ENCODE results near the gene NKTR. TPM values are rescaled to one million over a fixed set of nuclear protein-coding genes. Genes with fewer than 3 reads are reported as not detected.
"Not testable (repeated sequence)": the region's sequence is repeated elsewhere in the genome, so short reads cannot be mapped to it uniquely, and the experiment has no call there.

The NKTR gene
- total RNA-seq (2014; rRNA removed; shearing (Covaris generic); ENCODE audit: low replicate concordance): 2.7 and 16.3 TPM in 2 replicates

DNA sequence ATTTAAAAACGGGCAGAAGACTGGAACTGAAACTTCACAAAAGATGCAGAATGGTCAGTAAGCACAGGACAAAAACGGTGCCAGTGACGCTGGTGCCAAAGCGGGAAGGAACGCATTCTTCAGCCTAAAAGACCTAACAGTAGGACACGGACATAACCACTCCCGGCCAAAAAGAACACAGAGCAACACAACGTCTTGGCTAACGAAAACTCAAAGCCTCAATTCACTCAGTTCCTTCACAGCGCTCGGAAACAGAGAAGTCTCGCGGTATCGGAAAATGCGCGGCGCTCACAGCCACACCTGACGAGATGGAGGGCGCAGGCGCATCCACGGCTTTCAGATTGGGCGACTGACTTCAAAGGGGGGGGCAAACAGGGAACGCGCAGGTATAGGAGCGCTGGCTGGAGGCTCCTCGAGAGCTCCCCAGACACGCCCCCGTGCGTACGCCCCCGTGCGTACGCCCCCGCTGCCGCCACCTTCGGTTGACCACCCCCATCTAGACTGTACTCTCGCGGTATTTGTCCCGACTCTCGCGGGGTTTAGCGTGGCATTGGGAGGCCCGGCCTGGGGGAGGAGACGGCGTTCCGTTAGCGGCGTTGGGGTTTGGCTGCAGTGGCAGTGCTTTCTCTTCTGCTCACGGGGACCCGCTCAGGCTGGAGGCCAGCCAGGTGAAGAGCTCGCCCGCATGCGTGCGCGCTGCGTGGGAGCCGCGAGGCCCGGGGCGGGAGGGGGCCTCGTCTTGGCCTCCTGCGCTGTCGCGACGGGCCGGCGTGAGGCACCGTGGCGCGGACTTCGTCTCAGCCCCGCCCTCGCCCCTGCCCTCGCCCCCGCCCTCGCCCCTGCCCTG, at the start of gene NKTR:
Gene NKTR, plus strand, starts transcription at position 576 of the 847 bp plus-strand sequence. CDS start 321 bp downstream, outside the sequence.
- in situ Hi-C loops (cut with HindIII; ENCODE audit: low pct_unique_long_range_greater_than_20kb, low sequenced_read_pairs): no loop called here
- peak; percentile 97 for DNase-seq (ENCODE audit: low read depth)

DNA sequence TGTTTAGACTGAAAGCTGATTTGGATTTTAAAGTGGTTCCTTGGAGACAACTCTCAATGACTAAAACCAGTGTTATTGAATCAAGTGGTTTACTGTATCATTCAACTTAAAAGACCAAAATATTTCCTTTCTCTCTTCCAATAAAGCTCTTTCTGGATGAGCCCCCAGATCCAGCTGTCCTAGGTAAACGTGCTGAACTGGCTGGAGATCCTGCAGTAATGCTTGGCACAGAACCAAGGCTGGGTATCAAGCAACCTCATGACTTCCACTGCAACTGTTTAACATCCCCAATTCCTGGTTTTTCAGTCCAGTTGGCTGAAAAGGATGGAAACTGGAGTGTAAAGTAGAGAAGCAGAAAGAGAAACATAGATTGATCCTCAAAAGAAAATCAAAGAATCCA, 47.7 kb upstream of the NKTR start:
- in situ Hi-C loops (cut with HindIII; ENCODE audit: low pct_unique_long_range_greater_than_20kb, low sequenced_read_pairs): no loop called here
- no peak for DNase-seq (ENCODE audit: low read depth)

DNA sequence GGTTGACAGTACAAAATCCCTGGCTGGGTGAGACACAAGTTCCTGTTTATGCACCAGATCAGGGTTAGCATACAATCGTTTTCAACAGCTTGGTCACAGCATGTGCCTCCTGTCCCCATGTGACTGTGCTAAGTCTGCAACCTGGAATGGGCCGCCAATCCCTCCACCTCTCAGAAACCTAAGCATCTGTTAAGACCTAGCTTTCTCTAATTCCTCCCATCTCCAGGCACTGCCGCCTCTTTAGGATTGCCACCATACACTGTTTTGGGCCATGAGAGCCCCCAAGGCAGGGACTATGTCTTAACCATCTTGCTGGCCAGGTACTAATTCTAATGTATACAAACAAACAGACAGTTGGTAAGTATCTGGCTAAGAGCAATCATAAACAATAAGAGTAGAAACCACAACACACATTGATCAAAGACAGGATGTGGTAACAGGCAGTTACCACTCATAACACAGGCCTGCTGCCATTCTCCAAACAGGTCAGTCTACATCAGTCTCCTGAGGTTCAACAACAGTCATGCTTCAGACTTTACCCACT, 44.3 kb upstream of the NKTR start:
- no peak for DNase-seq (ENCODE audit: low read depth)
- in situ Hi-C loops (cut with HindIII; ENCODE audit: low pct_unique_long_range_greater_than_20kb, low sequenced_read_pairs): no loop called here

DNA sequence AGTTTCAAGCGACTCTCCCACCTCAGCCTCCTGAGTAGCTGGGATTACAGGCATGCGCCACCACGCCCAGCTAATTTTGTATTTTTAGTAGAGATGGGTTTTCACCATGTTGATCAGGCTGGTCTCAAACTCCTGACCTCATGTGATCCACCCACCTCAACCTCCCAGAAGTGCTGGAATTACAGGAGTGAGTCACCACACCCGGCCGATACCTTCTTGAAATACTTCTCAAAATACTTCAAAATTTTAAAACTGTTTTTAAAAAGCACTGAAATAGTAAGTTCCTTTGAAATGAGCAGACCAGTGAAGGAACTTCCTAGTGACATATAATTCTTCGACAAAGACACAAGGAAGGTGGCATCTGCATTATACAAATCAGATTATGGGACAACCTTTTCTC, 43.7 kb upstream of the NKTR start:
- DNase-seq (ENCODE audit: low read depth); in situ Hi-C loops (cut with HindIII; ENCODE audit: low pct_unique_long_range_greater_than_20kb, low sequenced_read_pairs): not testable (repeated sequence)

DNA sequence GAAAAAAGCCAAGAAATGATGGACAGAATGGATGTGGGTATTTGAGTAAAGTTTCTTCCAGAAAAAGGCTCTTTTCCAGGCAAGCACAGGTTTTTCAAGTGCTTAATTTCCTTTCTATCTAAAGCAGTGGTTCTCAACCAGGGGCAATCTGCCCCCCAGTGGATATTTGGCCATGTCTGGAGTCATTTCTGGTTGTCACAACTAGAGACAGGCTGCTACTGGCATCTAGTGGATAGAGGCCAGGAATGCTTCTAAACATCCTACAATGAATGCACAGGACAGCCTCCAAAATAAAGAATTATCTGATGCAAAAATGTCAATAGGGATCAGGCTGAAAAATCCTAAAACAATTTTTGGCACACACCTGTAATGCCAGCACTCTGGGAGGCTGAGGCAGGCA, 42.6 kb upstream of the NKTR start:
- in situ Hi-C loops (cut with HindIII; ENCODE audit: low pct_unique_long_range_greater_than_20kb, low sequenced_read_pairs): no loop called here
- no peak for DNase-seq (ENCODE audit: low read depth)

DNA sequence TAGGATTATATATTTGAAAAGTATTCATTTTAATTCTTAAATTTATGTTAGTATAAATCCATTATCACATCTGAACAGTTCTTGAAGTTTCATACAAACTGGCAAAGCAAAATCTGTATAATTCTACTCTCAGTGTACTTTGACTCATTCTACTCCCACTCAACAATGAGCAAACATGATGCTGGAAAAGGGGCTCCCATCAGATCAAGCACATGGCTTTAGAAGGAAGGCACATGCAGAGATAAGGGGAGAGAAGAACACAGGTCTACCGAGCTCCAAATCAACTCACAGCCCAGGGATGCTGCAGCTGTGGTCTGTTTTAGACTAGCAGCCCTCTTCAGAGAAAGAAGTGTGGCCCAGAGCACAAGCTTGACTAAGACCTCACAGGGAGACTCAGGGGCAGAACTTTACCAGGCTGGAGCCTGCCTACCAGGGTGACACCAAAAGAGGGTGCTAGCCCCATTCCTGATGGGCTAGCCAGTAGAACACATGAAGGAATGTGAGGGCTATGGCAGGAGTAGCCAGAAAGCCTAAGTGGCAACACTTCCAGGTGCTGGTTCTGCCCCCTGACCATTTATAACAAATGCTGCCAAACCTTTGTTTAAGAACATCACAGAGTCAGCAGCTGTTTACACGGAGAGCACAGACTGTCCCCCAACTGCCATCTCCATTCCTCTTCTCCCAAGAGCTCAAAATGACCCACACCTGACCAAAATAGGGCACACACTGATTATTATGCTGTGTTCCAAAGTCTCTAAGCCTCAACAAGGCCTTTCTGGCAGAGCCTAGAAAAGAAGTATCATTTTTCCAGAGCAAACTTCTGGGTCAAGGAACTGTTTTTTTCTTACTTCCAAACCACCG, 38.2 kb upstream of the NKTR start:
- in situ Hi-C loops (cut with HindIII; ENCODE audit: low pct_unique_long_range_greater_than_20kb, low sequenced_read_pairs): no loop called here
- DNase-seq (ENCODE audit: low read depth): no peak

DNA sequence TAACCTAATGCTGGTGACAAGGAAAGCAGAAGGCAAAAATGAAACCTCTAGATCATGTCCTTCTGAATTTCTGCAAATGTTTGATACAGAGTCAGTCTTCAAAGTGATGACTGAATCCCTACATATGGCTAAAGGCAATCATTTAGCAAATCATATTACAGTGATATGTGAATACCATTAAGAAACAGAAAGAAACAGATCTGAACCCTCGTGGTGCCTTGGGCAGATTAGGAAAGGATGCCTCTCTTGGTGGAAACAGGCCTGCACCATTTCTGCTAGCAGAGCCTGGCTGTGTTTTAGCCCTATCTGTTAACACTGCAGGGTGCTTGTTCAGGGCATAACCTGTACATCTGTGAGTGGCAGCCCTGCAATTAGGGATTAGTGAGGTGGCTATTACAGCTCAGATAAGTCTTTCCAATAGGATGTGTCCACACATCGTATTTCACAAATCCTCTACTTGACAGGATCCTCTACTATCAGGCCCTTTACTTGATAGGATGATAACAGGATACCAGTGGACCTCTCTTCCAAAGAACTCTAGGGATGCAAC, 30.8 kb upstream of the NKTR start:
- in situ Hi-C loops (cut with HindIII; ENCODE audit: low pct_unique_long_range_greater_than_20kb, low sequenced_read_pairs): no loop called here
- DNase-seq (ENCODE audit: low read depth): no peak

DNA sequence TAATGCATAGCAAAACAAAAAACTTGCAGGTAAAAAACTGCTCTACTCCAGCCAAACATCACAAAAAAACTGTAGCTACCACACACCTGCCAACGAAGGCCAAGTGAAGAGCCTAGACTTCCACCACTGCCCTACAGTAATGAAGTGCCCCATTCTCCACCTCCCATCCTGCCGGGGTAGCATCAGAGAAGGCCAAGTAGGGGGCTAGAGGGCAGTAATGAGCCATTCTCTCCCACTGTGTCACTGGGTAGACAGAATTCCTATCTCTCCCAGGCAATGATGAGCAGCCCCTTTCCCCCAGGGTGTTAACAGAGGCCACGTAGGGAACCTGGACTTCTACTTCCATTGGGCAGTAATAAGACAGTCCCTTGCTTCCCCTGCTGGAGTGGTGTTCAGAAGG, 28.2 kb upstream of the NKTR start:
- no peak for DNase-seq (ENCODE audit: low read depth)
- in situ Hi-C loops (cut with HindIII; ENCODE audit: low pct_unique_long_range_greater_than_20kb, low sequenced_read_pairs): no loop called here

DNA sequence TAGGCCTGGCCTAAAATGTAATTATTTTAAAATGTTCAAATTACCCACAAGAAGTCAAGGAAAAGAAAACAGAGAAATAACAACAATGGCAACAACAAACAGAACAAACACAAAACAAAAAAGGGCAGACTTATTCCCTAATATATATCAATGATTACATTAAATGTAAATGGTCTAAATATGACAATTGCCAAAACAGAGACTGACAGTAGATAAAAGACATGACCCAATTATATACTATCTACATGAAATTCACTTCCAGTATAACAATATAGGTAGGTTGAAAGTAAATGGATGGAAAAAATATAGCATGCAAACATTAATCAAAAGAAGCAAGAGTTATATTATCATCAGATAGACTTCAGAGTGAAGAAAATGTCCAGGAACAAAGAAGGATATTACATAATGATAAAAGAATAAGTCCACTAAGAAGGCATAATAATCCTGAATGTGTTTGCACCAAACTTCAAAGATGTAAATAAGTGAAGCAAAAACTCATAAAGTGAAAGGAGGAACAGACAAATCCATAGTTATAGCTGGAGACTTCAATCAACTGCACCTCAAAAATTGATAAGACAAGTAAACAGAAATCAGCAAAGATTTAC, 25.2 kb upstream of the NKTR start:
- in situ Hi-C loops (cut with HindIII; ENCODE audit: low pct_unique_long_range_greater_than_20kb, low sequenced_read_pairs): no loop called here
- no peak for DNase-seq (ENCODE audit: low read depth)

DNA sequence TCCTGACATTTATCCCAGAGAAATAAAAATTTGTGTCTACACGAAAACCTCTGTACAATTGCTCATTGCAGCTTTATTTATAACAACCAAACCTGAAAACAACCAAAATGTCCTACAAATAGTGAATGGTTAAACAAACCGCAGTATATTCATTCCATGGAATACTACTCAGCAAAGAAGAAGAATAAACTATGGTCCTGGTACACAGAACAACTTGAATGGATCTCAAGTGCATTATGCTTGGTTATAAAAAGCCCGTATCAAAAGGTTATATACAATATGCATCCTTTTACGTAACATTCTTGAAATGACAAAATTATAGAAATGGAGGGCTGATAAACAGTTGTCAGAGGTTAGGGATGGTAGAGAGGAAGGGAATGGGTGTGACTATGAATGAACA, 22.4 kb upstream of the NKTR start:
- in situ Hi-C loops (cut with HindIII; ENCODE audit: low pct_unique_long_range_greater_than_20kb, low sequenced_read_pairs): no loop called here
- DNase-seq (ENCODE audit: low read depth): no peak

DNA sequence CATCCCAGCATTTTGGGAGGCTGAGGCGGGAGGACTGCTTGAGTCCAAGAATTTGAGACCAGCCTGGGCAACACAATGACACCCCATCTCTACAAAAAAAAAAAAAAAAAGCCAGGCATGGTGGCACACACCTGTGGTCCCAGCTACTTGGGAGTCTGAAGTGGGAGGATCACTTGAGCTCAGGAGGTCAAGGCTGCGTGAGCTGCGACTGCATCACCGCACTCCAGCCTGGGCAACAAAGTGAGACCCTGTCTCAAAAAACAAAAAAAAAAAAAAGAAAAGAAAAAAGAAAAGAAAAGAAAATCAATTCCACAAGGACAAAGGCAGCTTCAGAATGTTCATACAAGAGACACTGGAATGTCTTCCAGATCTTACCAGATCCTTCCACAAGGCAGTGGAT, 21.1 kb upstream of the NKTR start:
- DNase-seq (ENCODE audit: low read depth); in situ Hi-C loops (cut with HindIII; ENCODE audit: low pct_unique_long_range_greater_than_20kb, low sequenced_read_pairs): not testable (repeated sequence)

DNA sequence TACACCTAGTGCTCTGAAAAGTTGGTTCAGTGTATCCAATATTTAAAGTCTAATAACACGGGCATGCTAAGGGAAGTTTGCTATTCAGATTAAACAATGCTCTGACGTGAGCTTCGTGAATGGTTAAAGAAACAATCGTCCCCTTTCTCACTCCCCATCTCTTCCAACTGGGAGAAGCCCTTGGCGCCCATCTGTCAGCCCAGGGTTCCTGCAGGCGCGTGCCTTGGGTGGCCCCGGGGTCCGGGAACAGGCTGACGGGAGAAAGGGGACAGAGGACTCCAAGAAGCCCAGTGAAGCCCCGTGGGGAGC, 19.1 kb upstream of the NKTR start:
- in situ Hi-C loops (cut with HindIII; ENCODE audit: low pct_unique_long_range_greater_than_20kb, low sequenced_read_pairs): no loop called here

DNA sequence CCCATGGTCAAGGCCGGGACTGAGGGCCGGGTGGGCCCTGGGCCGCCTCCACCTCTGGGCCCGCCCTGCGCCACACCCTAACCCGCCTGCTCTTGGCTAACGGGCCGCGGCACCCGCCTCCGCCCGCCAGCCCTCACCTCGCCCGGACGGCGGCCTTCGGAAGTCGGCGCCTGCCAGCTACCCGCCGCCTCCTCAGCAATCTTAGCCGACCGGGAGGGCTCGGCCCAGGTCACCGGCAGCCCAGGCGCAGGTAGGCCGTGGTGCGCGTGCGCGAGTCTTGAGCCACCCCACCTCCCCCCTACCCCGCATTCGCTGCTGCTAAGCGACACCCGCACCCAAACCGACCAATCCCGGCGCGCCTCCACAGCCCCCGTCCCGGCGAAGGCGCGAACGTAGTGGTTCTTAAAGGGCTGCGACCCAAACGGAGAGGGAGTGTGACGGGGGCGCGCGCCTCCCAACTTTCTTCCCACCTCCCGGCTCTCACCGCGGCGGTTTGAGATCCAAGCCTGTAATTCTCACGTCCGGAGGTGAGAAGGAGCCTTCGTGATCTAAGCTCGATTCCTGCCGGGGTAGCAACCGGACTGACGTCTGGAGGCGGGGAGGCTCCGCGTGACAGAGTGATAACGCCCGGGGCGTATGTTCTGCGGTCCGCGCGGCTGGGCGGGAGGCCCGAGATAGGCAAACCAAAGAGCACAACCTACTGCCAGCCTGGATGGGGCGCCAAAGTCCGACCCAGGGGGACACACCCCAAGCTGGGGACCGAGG, 18.6 kb upstream of the NKTR start, which contains the start of gene SEC22C:
Gene SEC22C, minus strand, starts transcription at position 259 of the 765 bp plus-strand sequence. CDS start 12,921 bp downstream, outside the sequence.
- in situ Hi-C loops (cut with HindIII; ENCODE audit: low pct_unique_long_range_greater_than_20kb, low sequenced_read_pairs): no loop called here
- peak; percentile 93 for DNase-seq (ENCODE audit: low read depth)

More for the DNA sequence above, 19.1 kb upstream of the NKTR start:
- DNase-seq (ENCODE audit: low read depth): no peak

DNA sequence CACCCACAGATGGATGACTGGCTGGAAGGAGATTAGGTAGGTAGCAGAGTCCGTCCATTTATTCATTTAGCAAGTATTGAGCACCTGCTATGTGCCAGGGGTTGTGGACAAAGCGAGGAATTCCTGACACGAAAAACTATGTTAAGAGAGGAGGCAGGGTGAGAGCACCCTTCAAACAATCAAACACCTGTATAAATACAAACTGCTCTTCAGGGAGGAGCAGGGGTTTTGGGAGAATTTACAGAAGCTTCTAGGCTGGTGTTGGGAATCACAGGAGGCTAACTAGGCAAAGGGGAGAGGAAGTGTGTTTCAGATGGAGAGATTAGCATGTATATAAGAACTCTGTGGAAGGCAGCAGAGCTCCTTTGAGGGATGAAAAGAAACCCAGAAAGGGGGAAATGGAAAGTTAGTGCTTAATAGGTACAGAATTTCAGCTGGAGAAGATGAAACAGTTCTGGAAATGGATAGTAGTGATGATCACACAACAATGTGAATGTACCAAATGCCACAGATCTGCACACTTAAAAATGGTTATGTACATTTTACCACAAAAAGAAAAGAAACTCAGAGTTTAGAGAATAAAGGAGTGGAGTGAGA, 17.9 kb upstream of the NKTR start:
- DNase-seq (ENCODE audit: low read depth): no peak
- in situ Hi-C loops (cut with HindIII; ENCODE audit: low pct_unique_long_range_greater_than_20kb, low sequenced_read_pairs): no loop called here

DNA sequence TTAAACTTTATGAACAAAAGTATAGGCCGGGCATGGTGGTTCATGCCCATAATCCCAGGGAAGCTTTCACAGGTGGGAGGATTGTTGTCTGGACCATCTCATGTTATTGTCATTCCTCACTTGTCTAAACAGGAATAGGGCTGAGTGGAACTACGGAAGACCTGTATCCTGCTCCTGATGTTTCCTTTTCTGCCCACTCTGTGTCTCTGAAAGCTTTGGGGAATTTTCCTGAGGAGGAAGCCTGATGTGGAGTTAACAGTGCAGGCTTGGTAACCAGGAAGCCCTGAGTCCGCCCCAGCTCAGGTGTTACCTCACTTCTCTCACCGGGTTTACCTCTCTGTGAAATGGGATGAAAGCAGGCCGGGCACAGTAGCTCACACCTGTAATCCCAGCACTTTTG, 11.9 kb upstream of the NKTR start:
- in situ Hi-C loops (cut with HindIII; ENCODE audit: low pct_unique_long_range_greater_than_20kb, low sequenced_read_pairs): no loop called here
- no peak for DNase-seq (ENCODE audit: low read depth)

DNA sequence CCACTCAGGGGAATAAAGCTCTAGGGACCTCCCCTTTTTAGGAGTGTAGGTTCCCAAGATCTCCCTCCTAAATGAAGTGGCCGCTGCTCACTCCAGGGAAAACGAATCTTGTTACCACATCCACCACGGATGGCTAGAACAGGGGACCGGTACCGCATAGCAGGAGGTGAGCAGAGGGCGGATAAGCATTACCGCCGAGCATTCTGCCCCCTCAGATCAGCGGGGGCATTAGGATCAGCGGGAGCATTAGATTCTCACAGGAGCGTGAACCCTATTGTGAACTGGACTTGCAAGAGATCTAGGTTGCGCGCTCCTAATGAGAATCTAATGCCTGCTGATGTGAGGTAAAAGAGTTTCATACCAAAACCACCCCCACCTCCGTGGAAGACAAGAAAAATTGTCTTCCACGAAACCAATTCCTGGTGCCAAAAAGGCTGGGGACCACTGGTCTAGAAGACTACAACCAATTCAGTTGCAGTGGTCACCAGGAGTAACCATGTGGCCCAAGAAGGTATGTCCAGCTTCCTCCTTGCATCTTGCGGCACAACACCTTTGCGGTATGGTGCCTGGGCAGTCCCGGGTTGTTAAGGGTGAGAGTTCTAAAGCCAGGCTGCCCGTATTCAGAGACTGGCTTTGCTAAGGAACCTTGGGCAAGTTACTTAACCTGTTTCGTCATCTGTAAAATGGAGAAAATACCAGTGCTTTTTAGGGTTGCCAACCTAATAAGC, 10.9 kb upstream of the NKTR start:
- in situ Hi-C loops (cut with HindIII; ENCODE audit: low pct_unique_long_range_greater_than_20kb, low sequenced_read_pairs): no loop called here
- DNase-seq (ENCODE audit: low read depth): no peak

All from Caki2 (cell line).